Right ventricle myocardium inferior (tissue), 1 donor: ENCODE measurements around the gene ABTB2. TPM values are rescaled to one million over a fixed set of nuclear protein-coding genes. Genes with fewer than 3 reads are reported as not detected.
"Not testable (repeated sequence)": the region's sequence is repeated elsewhere in the genome, so short reads cannot be mapped to it uniquely, and the experiment has no call there.

Source experiments
- ATAC-seq: fragments of 200-7000 bp; cut with Tn5 transposase; one replicate; pipeline ENCODE4 v1.9.1; 2020; ENCODE audit warnings: mild to moderate bottlenecking, moderate library complexity
- DNase-seq: peaks from one replicate; pipeline ENCODE4 v3.0.0; 2021; ENCODE audit errors: missing footprints
- intact Hi-C: fragments of 100-400 bp; cut with DNase I; formaldehyde crosslinking; loops from one replicate; pipeline ENCODE4 v1.11.0; 2022
- total RNA-seq: library from RNA; stranded (reverse); fragmentation: NEBNext Ultra II Directional; extraction: Animal tissue kit (Norgen Biotek cat#: 25700); gene quantifications from one replicate; pipeline ENCODE4 v1.2.1, GENCODE V29; 2021
- donor health status: DM: no; HTN: yes; CAD: no; lungs with severe emphysema.

Gene ABTB2
- total RNA-seq, 1 donor from 2014 or later = 14.3 TPM

DNA sequence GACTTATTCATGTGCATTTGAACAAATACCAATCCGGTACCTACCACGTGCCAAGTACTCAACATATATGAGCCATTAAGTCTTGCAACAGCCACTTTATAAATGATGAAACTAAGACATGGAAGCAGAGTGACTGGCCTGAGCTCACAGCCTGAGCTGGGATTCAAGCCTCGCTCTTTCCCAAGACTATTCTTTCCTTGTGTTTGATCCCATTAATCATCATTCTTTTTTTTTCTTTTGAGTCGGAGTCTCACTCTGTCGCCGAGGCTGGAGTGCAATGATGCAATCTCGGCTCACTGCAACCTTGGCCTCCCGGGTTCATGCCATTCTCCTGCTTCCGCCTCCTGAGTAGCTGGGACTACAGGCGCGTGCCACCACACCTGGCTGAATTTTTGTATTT is 119.3 kb downstream of the ABTB2 start:
- intact Hi-C loops = no loop called here
- DNase-seq (no peak), ATAC-seq (no peak)

- intact Hi-C loops = no loop called here
- ATAC-seq = no peak
- DNase-seq = no peak
Observed at GRCh38 chr11:34236572-34236971, 121.2 kb downstream of the ABTB2 start.

GRCh38 chr11:34235591-34236071 is 122.2 kb downstream of the ABTB2 start:
- no peak for ATAC-seq
- intact Hi-C loops = no loop called here
- no peak for DNase-seq

GRCh38 chr11:34235189-34235588 is 122.6 kb downstream of the ABTB2 start:
- intact Hi-C loops = no loop called here
- ATAC-seq (no peak), DNase-seq (no peak)

- no peak for ATAC-seq
- DNase-seq = no peak
- intact Hi-C loops = no loop called here
Observed at GRCh38 chr11:34234086-34234740, 123.6 kb downstream of the ABTB2 start.

DNA sequence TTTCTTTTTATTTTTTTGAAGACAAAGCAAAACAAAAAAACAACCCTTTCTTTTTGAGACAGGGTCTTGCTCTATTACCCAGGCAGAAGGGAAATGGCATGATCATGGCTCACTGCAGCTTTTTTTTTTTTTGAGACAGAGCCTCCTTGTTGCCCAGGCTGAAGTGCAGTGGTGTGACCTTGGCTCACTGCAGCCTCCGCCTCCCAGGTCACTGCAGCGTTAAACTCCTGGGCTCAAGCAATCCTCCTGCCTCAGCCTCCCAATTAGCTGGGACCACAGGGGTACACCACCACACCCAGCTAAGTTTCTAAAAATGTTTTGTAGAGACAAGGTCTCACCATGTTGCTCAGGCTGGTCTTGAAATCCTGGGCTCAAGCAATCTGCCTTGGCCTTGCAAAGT is 124.6 kb downstream of the ABTB2 start:
- intact Hi-C loops = no loop called here
- no peak for ATAC-seq
- no peak for DNase-seq

GRCh38 chr11:34232807-34233206 is 125.0 kb downstream of the ABTB2 start:
- ATAC-seq = no peak
- no peak for DNase-seq
- intact Hi-C loops = no loop called here

GRCh38 chr11:34226210-34226609 is 131.6 kb downstream of the ABTB2 start:
- intact Hi-C loops = no loop called here
- ATAC-seq (no peak), DNase-seq (no peak)

GRCh38 chr11:34225091-34225490 is 132.7 kb downstream of the ABTB2 start:
- DNase-seq (no peak), ATAC-seq (no peak)
- intact Hi-C loops = no loop called here

DNA sequence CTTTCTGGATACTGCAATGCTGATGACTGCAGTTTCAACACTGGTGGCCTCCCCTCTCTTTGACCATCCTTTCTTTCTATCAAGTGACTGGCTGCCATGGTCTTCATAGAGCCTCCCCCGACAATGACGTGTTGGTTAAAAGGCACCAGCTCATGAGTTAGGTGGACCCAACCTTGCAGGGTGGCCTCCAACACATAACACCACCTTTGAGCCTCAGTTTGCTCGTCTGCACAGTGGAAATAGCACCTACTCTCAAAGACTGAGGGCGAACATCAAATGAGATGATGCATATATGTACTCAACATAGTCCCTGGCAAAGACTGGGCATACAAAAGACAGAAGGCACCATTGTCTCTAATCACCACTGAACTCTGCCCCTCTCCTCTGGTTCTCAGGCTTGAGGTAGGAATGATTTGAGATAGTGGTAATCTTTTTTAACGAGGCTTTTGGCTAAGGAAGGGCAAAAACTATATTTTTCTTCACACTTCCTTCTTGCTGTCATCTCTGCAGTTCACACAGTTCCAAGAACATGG is 133.3 kb downstream of the ABTB2 start:
- ATAC-seq = no peak
- intact Hi-C loops = no loop called here
- DNase-seq = no peak

- intact Hi-C loops = no loop called here
- DNase-seq = no peak
- ATAC-seq = no peak
Observed at GRCh38 chr11:34223907-34224306, 133.9 kb downstream of the ABTB2 start.

DNA sequence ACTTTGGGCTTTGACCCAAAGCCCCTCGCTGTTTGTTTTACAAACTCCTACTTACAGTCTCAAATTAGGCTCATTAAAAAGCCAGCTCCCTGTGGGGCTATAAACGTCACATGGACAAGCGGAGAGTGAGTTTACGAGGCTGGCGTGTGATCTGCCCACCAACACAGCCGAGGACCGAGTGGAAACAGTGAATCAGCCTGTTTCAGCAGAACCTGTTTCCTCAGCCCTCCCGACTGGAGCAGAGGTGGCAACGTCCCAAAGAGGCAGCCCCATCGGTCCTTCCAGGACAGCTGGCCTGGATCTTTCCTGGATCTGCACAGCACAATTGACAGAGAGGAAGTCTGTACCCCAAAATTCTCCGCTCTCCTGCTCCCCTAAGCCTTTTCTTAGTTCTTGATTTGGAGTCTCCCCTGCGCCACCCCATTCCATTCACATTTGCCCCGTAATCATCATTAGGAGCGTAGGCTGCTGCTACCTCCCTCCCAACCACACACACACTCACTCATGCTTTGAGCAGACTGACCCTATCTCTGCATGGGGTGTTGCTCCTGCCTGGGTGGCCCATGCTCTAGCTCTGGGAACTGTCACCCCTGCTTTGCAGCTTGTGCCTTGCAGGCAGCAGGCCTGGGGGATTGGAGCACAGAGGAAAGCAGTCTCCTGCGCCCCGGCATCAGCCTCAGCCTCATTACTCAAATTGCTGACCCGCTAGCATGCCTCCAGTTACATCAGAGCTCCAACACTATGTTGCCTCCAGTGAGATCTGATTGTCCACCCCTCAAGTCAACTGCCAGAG is 134.6 kb downstream of the ABTB2 start:
- ATAC-seq = peak; percentile 53
- intact Hi-C loops = no loop called here
- peak; percentile 75 for DNase-seq

DNA sequence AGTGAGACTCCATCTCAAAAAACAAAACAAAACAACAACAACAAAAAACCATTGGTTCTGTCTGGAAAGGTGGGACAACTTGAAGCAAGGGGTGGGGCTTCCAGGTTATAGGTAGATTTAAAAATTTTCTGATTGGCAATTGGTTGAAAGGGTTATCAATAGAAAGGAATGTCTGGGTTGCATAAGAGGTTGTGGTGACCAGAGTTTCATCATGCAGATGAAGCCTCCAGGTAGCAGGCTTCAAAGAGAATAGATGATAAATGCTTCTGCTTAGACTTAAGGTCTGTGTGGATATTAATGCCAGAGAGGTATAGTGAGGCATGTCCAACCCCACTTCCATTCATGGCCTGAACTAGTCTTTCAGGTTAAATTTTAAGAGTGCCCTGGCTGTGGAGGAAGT is 135.8 kb downstream of the ABTB2 start:
- ATAC-seq = no peak
- intact Hi-C loops = no loop called here
- DNase-seq = no peak

- peak; percentile 91 for ATAC-seq
- intact Hi-C loops = no loop called here
- peak; percentile 76 for DNase-seq
Observed at GRCh38 chr11:34219941-34220370, 137.9 kb downstream of the ABTB2 start.

DNA sequence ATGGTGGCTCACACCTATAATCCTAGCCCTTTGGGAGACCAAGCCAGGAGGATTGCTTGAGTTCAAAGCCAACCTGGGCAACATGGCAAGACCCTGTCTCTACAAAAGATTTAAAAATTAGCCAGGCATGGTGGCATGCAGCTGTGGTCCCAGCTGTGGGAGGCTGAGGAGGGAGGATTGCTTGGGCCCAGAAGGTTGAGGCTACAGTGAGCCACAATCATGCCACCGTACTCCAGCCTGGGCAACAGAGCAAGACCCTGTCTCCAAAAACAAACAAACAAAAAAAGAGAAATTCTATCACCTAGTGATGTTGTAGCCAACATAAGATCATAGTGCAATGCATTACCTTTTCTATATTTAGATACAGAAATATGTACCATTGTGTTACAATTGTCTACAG is 138.5 kb downstream of the ABTB2 start:
- intact Hi-C loops = no loop called here
- ATAC-seq = no peak
- no peak for DNase-seq

DNA sequence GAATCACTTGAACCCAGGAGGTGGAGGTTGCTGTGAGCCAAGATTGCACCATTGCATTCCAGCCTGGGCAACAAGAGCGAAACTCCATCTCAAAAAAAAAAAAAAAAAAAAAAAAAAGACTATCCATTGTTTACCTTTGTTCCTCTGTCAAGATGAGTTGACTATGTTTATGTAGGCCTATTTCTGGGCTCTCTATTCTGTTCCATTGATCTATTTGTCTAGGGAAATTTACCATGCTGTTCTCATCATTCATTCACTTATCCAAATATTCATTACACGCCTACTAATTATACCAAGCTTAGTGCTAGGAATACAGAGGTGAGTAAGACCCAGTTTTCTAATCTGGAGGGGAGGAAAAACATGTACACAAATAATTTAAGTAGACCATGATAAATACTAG is 139.1 kb downstream of the ABTB2 start:
- intact Hi-C loops, ATAC-seq, DNase-seq: not testable (repeated sequence)

GRCh38 chr11:34218067-34218466 is 139.7 kb downstream of the ABTB2 start:
- ATAC-seq = no peak
- DNase-seq = no peak
- intact Hi-C loops = no loop called here

DNA sequence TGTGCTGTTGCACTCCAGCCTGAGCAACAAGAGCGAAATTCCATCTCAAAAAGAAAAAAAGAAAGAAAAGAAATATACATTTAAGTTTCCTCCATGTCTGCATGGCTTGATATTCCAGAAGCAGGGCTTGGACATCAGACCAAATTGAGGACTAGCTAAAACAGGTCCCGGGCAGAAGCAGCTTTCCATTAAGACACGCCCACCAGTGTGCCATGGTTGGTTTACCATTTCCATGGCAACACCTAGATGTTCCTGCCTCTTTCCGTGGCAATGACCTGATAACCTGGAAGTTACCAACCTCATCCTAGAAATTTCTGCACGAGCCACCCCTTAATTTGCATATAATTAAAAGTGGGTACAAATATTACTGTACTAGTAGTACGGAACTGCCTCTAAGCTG is 141.1 kb downstream of the ABTB2 start:
- no peak for ATAC-seq
- intact Hi-C loops = no loop called here
- no peak for DNase-seq

- no peak for DNase-seq
- intact Hi-C loops = no loop called here
- no peak for ATAC-seq
Observed at GRCh38 chr11:34215806-34216453, 141.9 kb downstream of the ABTB2 start.
